Measurements from ENCODE around the gene NDC1. TPM values are rescaled to one million over a fixed set of nuclear protein-coding genes. Genes with fewer than 3 reads are reported as not detected.
"Not testable (repeated sequence)": the region's sequence is repeated elsewhere in the genome, so short reads cannot be mapped to it uniquely, and the experiment has no call there.

Gene NDC1
- total RNA-seq, 2 experiments from 2014 or later, result 31.2 to 38.5 TPM

GRCh38 chr1:53765657-53766056 is 72.4 kb downstream of the NDC1 start:
- H3K36me3 Mint-ChIP-seq (ENCODE audit: low read depth), result peaks cover 64% of the 10 kb centered on the region

GRCh38 chr1:53763911-53764310 is 74.2 kb downstream of the NDC1 start:
- CTCF ChIA-PET, result interaction anchor here (0.6 kb wide), 1 partner anchor 180 kb away, joined by 3 read pairs; no protein-coding TSS in a partner anchor

More at GRCh38 chr1:53765657-53766056, 72.4 kb downstream of the NDC1 start:
- ATAC-seq (peak; percentile 61), DNase-seq (no peak)
- intact Hi-C loops (cut with DNase I, micrococcal nuclease), result no loop called here
- Mint-ChIP-seq H3K27ac (no peak overlapping the region), H3K27me3 (no peaks in the 10 kb centered on the region), H3K9me3 (ENCODE audit: low read depth) (no peaks in the 10 kb centered on the region), H3K4me1 (peaks cover 16% of the 10 kb centered on the region), H3K4me3 (no peak overlapping the region)
- POLR2A ChIA-PET, result no interaction called here
- CTCF ChIA-PET, result interaction anchor here (0.6 to 1.2 kb wide), 2 partner anchors 9 to 271 kb away, joined by 3 read pairs; no protein-coding TSS in a partner anchor

GRCh38 chr1:53763461-53763860 is 74.6 kb downstream of the NDC1 start:
- peaks cover 52% of the 10 kb centered on the region for H3K36me3 Mint-ChIP-seq (ENCODE audit: low read depth)
- intact Hi-C loops (cut with DNase I, micrococcal nuclease), result no loop called here

More at GRCh38 chr1:53763911-53764310, 74.2 kb downstream of the NDC1 start:
- DNase-seq, result no peak
- intact Hi-C loops (cut with DNase I, micrococcal nuclease), result no loop called here
- Mint-ChIP-seq H3K36me3 (ENCODE audit: low read depth) (peaks cover 57% of the 10 kb centered on the region), H3K27ac (no peak overlapping the region), H3K4me1 (peaks cover 16% of the 10 kb centered on the region), H3K27me3 (no peaks in the 10 kb centered on the region), H3K9me3 (ENCODE audit: low read depth) (no peaks in the 10 kb centered on the region), H3K4me3 (no peak overlapping the region)
- POLR2A ChIA-PET, result no interaction called here
- peak; percentile 44 for ATAC-seq

GRCh38 chr1:53760497-53760896 is 77.6 kb downstream of the NDC1 start:
- H3K27ac Mint-ChIP-seq; ATAC-seq; intact Hi-C loops (cut with DNase I, micrococcal nuclease); H3K9me3 Mint-ChIP-seq (ENCODE audit: low read depth); H3K4me1 Mint-ChIP-seq; CTCF ChIA-PET; DNase-seq; H3K4me3 Mint-ChIP-seq; H3K27me3 Mint-ChIP-seq; POLR2A ChIA-PET: not testable (repeated sequence)
- H3K36me3 Mint-ChIP-seq (ENCODE audit: low read depth), result peaks cover 29% of the 10 kb centered on the region

More at GRCh38 chr1:53763461-53763860, 74.6 kb downstream of the NDC1 start:
- ChIA-PET CTCF (interaction anchor here (0.6 to 0.7 kb wide), 3 partner anchors 180 to 607 kb away, joined by 3 read pairs; no protein-coding TSS in a partner anchor), POLR2A (no interaction called here)
- no peak for DNase-seq
- Mint-ChIP-seq H3K4me3 (no peak overlapping the region), H3K9me3 (ENCODE audit: low read depth) (no peaks in the 10 kb centered on the region), H3K27me3 (no peaks in the 10 kb centered on the region), H3K27ac (no peak overlapping the region), H3K4me1 (peaks cover 16% of the 10 kb centered on the region)
- no peak for ATAC-seq

- no peaks in the 10 kb centered on the region for H3K27me3 Mint-ChIP-seq
- no peaks in the 10 kb centered on the region for H3K9me3 Mint-ChIP-seq (ENCODE audit: low read depth)
- H3K4me1 Mint-ChIP-seq, result no peaks in the 10 kb centered on the region
- no peak for ATAC-seq
- ChIA-PET CTCF (interaction anchor here (0.7 kb wide), 1 partner anchor 61 kb away, joined by 3 read pairs; no protein-coding TSS in a partner anchor), POLR2A (interaction anchor here (0.5 kb wide), 1 partner anchor 12 kb away, joined by 7 read pairs; no protein-coding TSS in a partner anchor)
- H3K4me3 Mint-ChIP-seq, result no peak overlapping the region
- no peak for DNase-seq
- H3K27ac Mint-ChIP-seq, result no peak overlapping the region
- intact Hi-C loops (cut with DNase I, micrococcal nuclease), result no loop called here
- H3K36me3 Mint-ChIP-seq (ENCODE audit: low read depth), result no peaks in the 10 kb centered on the region
These were observed 82.2 kb downstream of the NDC1 start for GRCh38 chr1:53755874-53756273.

- Mint-ChIP-seq H3K36me3 (ENCODE audit: low read depth) (no peaks in the 10 kb centered on the region), H3K4me3 (no peak overlapping the region), H3K9me3 (ENCODE audit: low read depth) (no peaks in the 10 kb centered on the region), H3K27me3 (no peaks in the 10 kb centered on the region), H3K4me1 (no peaks in the 10 kb centered on the region), H3K27ac (no peak overlapping the region)
- peak; percentile 41 for DNase-seq
- ChIA-PET CTCF (interaction anchor here (0.6 to 1.3 kb wide), 8 partner anchors 12 to 283 kb away, joined by 3 to 8 read pairs (median 4); no protein-coding TSS in a partner anchor), POLR2A (interaction anchor here (0.6 kb wide), 1 partner anchor 29 kb away, joined by 3 read pairs; no protein-coding TSS in a partner anchor)
- ATAC-seq, result peak; percentile 51
- intact Hi-C loops (cut with DNase I, micrococcal nuclease), result loop anchor here (1.0 kb wide), 1 partner anchor 269 kb away; no protein-coding TSS in a partner anchor
These were observed 83.4 kb downstream of the NDC1 start for GRCh38 chr1:53754484-53755312.

GRCh38 chr1:53752281-53752680 is 85.8 kb downstream of the NDC1 start:
- Mint-ChIP-seq H3K9me3 (ENCODE audit: low read depth) (no peaks in the 10 kb centered on the region), H3K36me3 (ENCODE audit: low read depth) (no peaks in the 10 kb centered on the region), H3K4me1 (no peaks in the 10 kb centered on the region), H3K27ac (no peak overlapping the region), H3K4me3 (no peak overlapping the region), H3K27me3 (peaks cover 2% of the 10 kb centered on the region)
- CTCF ChIA-PET, result no interaction called here
- ATAC-seq (no peak), DNase-seq (no peak)
- POLR2A ChIA-PET, result no interaction called here
- intact Hi-C loops (cut with DNase I, micrococcal nuclease), result no loop called here

- CTCF ChIA-PET, result no interaction called here
- ATAC-seq, result no peak
These were observed 90.3 kb downstream of the NDC1 start for GRCh38 chr1:53747841-53748240.

GRCh38 chr1:53740621-53741105 is 97.4 kb downstream of the NDC1 start:
- ATAC-seq (no peak), DNase-seq (no peak)
- ChIA-PET POLR2A (no interaction called here), CTCF (interaction anchor here (0.6 kb wide), 1 partner anchor 50 kb away, joined by 3 read pairs; no protein-coding TSS in a partner anchor)
- Mint-ChIP-seq H3K4me1 (peaks cover 2% of the 10 kb centered on the region), H3K27ac (no peak overlapping the region), H3K27me3 (peaks cover 32% of the 10 kb centered on the region), H3K36me3 (ENCODE audit: low read depth) (no peaks in the 10 kb centered on the region), H3K4me3 (no peak overlapping the region), H3K9me3 (ENCODE audit: low read depth) (peaks cover 4% of the 10 kb centered on the region)
- intact Hi-C loops (cut with DNase I, micrococcal nuclease), result no loop called here

More at GRCh38 chr1:53747841-53748240, 90.3 kb downstream of the NDC1 start:
- DNase-seq, result no peak
- Mint-ChIP-seq H3K27ac (no peak overlapping the region), H3K27me3 (peaks cover 9% of the 10 kb centered on the region), H3K4me3 (no peak overlapping the region), H3K36me3 (ENCODE audit: low read depth) (no peaks in the 10 kb centered on the region), H3K4me1 (no peaks in the 10 kb centered on the region), H3K9me3 (ENCODE audit: low read depth) (peaks cover 1% of the 10 kb centered on the region)
- intact Hi-C loops (cut with DNase I, micrococcal nuclease), result no loop called here
- POLR2A ChIA-PET, result no interaction called here

- Mint-ChIP-seq H3K4me3 (peak within 1 kb of the TSS; percentile 47), H3K36me3 (ENCODE audit: low read depth) (no peaks in the 10 kb centered on the region), H3K9me3 (ENCODE audit: low read depth) (peaks cover 4% of the 10 kb centered on the region), H3K27ac (no peak within 1 kb of the TSS), H3K4me1 (peaks cover 2% of the 10 kb centered on the region), H3K27me3 (peaks cover 38% of the 10 kb centered on the region)
- DNase-seq (peak; percentile 69), ATAC-seq (peak; percentile 94)
- CTCF ChIA-PET, result interaction anchor here (1.0 kb wide), 1 partner anchor 28 kb away, joined by 3 read pairs; no protein-coding TSS in a partner anchor
- POLR2A ChIA-PET, result no interaction called here
- intact Hi-C loops (cut with DNase I, micrococcal nuclease), result no loop called here
These were observed 98.9 kb downstream of the NDC1 start, which contains the start of gene GLIS1 for GRCh38 chr1:53739109-53739681. GLIS1 (minus strand) TSS chr1:53739164; CDS start chr1:53738064, 1,100 bp downstream.

All from activated CD4-positive, alpha-beta T cell treated with anti-CD3 and anti-CD28 coated beads for 36 hours (primary cell).